Measurements from ENCODE around the gene ACTR2. TPM values are rescaled to one million over a fixed set of nuclear protein-coding genes. Genes with fewer than 3 reads are reported as not detected.
A peak's percentile ranks its signal among the peaks of the same experiment; 100 is the strongest.

Gene ACTR2
- total and polyA plus RNA-seq, 9 of the 15 experiments (the other 6 are each of a cell fraction or from before 2014, with no cell fraction given): 47.3 to 239 (median 108) TPM

DNA sequence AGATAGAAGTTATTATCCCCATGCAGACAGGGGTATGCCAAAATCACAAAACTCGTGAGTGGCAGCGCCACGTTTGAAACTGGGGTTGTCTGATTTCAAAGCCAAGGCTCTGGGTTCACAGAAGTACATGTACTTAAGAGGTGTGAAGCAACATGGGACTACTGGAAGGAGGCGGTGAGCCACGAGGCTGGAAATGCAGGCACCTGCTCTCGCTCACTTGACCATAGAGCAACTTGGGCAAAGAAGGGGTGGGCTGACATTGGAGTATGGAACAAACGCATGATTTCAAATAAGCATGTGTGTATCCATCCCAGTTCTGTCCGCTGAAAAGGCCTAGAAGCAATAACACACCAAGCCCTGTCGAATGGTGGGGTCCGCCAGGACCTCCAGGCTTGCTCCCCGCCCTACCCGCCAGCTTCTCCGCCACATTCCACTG is 593 bp upstream of the ACTR2 start (continued):
- TF ChIP-seq, protein P1, sequence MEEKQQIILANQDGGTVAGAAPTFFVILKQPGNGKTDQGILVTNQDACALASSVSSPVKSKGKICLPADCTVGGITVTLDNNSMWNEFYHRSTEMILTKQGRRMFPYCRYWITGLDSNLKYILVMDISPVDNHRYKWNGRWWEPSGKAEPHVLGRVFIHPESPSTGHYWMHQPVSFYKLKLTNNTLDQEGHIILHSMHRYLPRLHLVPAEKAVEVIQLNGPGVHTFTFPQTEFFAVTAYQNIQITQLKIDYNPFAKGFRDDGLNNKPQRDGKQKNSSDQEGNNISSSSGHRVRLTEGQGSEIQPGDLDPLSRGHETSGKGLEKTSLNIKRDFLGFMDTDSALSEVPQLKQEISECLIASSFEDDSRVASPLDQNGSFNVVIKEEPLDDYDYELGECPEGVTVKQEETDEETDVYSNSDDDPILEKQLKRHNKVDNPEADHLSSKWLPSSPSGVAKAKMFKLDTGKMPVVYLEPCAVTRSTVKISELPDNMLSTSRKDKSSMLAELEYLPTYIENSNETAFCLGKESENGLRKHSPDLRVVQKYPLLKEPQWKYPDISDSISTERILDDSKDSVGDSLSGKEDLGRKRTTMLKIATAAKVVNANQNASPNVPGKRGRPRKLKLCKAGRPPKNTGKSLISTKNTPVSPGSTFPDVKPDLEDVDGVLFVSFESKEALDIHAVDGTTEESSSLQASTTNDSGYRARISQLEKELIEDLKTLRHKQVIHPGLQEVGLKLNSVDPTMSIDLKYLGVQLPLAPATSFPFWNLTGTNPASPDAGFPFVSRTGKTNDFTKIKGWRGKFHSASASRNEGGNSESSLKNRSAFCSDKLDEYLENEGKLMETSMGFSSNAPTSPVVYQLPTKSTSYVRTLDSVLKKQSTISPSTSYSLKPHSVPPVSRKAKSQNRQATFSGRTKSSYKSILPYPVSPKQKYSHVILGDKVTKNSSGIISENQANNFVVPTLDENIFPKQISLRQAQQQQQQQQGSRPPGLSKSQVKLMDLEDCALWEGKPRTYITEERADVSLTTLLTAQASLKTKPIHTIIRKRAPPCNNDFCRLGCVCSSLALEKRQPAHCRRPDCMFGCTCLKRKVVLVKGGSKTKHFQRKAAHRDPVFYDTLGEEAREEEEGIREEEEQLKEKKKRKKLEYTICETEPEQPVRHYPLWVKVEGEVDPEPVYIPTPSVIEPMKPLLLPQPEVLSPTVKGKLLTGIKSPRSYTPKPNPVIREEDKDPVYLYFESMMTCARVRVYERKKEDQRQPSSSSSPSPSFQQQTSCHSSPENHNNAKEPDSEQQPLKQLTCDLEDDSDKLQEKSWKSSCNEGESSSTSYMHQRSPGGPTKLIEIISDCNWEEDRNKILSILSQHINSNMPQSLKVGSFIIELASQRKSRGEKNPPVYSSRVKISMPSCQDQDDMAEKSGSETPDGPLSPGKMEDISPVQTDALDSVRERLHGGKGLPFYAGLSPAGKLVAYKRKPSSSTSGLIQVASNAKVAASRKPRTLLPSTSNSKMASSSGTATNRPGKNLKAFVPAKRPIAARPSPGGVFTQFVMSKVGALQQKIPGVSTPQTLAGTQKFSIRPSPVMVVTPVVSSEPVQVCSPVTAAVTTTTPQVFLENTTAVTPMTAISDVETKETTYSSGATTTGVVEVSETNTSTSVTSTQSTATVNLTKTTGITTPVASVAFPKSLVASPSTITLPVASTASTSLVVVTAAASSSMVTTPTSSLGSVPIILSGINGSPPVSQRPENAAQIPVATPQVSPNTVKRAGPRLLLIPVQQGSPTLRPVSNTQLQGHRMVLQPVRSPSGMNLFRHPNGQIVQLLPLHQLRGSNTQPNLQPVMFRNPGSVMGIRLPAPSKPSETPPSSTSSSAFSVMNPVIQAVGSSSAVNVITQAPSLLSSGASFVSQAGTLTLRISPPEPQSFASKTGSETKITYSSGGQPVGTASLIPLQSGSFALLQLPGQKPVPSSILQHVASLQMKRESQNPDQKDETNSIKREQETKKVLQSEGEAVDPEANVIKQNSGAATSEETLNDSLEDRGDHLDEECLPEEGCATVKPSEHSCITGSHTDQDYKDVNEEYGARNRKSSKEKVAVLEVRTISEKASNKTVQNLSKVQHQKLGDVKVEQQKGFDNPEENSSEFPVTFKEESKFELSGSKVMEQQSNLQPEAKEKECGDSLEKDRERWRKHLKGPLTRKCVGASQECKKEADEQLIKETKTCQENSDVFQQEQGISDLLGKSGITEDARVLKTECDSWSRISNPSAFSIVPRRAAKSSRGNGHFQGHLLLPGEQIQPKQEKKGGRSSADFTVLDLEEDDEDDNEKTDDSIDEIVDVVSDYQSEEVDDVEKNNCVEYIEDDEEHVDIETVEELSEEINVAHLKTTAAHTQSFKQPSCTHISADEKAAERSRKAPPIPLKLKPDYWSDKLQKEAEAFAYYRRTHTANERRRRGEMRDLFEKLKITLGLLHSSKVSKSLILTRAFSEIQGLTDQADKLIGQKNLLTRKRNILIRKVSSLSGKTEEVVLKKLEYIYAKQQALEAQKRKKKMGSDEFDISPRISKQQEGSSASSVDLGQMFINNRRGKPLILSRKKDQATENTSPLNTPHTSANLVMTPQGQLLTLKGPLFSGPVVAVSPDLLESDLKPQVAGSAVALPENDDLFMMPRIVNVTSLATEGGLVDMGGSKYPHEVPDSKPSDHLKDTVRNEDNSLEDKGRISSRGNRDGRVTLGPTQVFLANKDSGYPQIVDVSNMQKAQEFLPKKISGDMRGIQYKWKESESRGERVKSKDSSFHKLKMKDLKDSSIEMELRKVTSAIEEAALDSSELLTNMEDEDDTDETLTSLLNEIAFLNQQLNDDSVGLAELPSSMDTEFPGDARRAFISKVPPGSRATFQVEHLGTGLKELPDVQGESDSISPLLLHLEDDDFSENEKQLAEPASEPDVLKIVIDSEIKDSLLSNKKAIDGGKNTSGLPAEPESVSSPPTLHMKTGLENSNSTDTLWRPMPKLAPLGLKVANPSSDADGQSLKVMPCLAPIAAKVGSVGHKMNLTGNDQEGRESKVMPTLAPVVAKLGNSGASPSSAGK (IDR thresholded peaks at IDR 0.05): peak; percentile 94
- TF ChIP-seq ZBTB17 (CRISPR knock-in tag; IDR thresholded peaks at IDR 0.05) (peak; percentile 40; the same call in 1 of the 2 replicates), CBX3 (IDR thresholded peaks at IDR 0.05; ENCODE audit: borderline replicate concordance in 1 of 2, low read length in 2 of 2) (peak in 1 of 2 experiments; percentile 18; a peak in 1 of 3 replicates), PURB (CRISPR knock-in tag; IDR thresholded peaks at IDR 0.05; ENCODE audit: low read depth) (no peak)
- TF ChIP-seq, protein P2, sequence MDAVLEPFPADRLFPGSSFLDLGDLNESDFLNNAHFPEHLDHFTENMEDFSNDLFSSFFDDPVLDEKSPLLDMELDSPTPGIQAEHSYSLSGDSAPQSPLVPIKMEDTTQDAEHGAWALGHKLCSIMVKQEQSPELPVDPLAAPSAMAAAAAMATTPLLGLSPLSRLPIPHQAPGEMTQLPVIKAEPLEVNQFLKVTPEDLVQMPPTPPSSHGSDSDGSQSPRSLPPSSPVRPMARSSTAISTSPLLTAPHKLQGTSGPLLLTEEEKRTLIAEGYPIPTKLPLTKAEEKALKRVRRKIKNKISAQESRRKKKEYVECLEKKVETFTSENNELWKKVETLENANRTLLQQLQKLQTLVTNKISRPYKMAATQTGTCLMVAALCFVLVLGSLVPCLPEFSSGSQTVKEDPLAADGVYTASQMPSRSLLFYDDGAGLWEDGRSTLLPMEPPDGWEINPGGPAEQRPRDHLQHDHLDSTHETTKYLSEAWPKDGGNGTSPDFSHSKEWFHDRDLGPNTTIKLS (IDR thresholded peaks at IDR 0.05; ENCODE audit: borderline replicate concordance, low read depth): 0 out of 2 replicates have a peak, but pooled peaks have one; percentile 12

All from K562 (cell line).